ENCODE results near the gene CTNNA3. TPM values are rescaled to one million over a fixed set of nuclear protein-coding genes. Genes with fewer than 3 reads are reported as not detected.

The CTNNA3 gene
- polyA plus RNA-seq, 3 donors: 0.05 to 0.09 TPM; not detected in 1

DNA sequence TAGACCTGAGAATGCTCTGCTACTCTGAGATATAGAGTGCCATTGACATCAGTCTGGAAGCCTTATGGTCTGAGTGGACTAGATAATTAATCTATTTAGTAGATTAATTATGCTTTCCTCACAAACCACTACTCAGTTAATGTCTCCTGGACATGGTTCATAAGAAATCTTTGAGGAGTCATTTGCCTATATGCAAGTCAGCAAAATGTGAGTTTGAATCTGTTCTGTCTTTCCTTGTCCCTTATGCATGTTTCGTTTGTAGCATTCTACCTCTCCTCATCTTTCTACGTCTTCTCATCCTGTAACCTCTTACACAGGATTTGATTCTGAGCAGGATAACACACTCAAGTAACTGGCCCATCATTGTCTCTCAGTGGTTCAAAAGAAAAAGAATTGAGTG lies 1505.6 kb downstream of the CTNNA3 start:
- no peak overlapping the region for H3K27ac ChIP-seq (ENCODE audit: low read depth, low read length)

DNA sequence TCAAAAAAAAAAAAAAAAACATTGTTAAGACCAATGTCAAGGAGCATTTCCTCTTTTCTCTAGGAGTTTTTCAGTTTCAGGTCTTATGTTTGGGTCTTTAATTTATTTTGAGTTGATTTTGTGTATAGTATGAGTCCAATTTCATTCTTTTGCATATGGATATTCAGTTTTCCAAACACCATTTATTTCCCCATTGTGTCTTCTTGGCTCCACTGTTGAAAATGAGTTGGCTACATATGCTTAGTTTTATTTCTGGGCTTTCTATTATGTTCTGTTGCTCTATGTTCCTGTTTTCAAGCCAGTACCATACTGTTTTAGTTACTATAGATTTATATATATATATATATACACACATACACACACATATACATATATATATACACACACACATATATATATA lies 1506.7 kb downstream of the CTNNA3 start:
- no peak overlapping the region for H3K27ac ChIP-seq (ENCODE audit: low read depth, low read length)

More for the DNA sequence above, 1505.6 kb downstream of the CTNNA3 start:
- 86 to 91% (median 89%) methylated on average over 2 of the region's 2 CpGs for WGBS, 3 donors

DNA sequence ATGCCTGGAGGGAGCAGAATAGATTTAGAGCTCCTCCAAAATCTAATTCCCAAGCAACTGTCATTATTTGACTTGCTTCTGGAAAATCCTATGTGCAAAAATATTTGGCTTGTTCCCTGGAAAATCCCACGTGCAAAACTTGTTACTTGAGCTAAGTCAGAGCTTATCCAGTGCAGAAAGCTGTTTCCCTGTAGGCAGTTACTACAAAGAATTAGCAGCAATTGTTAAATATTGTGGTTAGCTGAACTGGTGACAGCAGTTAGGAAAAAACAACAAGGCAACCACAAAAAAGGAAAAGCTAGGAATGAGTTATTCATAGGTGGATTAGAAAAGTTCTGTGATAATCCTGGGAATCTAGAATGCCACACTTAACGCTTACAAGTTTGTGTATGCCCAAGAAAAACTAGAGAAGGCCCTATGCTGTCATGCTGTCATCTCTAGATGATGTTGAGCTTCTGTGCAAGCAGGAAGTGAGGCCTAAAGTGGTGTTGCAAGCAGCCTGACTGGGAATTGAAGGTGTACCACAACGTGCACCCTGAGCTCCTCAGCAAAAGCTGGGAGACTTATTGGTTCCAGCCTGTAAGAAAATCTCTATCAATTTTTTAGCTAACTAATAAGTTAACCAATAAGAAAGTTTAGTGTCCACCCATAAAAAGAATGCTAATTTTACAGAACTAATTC lies 1508.8 kb downstream of the CTNNA3 start:
- 39 to 54% (median 43%) methylated on average over 3 of the region's 3 CpGs for WGBS, 3 donors

GRCh38 chr10:66183028-66183427 lies 1513.0 kb downstream of the CTNNA3 start:
- WGBS, 3 donors: 89 to 94% (median 90%) methylated on average over 2 of the region's 2 CpGs
- no peak overlapping the region for H3K27ac ChIP-seq (ENCODE audit: low read depth, low read length)

More for the DNA sequence above, 1508.8 kb downstream of the CTNNA3 start:
- no peak overlapping the region for H3K27ac ChIP-seq (ENCODE audit: low read depth, low read length)

GRCh38 chr10:66180581-66181318 lies 1515.2 kb downstream of the CTNNA3 start:
- WGBS, 3 donors: 31 to 52% (median 51%) methylated on average over 5 of the region's 5 CpGs

GRCh38 chr10:66180021-66180420 lies 1516.0 kb downstream of the CTNNA3 start:
- WGBS, 3 donors: 78 to 81% (median 81%) methylated on average over 3 of the region's 3 CpGs
- H3K27ac ChIP-seq (ENCODE audit: low read depth, low read length): no peak overlapping the region

More at GRCh38 chr10:66180581-66181318, 1515.2 kb downstream of the CTNNA3 start:
- H3K27ac ChIP-seq (ENCODE audit: low read depth, low read length): no peak overlapping the region

DNA sequence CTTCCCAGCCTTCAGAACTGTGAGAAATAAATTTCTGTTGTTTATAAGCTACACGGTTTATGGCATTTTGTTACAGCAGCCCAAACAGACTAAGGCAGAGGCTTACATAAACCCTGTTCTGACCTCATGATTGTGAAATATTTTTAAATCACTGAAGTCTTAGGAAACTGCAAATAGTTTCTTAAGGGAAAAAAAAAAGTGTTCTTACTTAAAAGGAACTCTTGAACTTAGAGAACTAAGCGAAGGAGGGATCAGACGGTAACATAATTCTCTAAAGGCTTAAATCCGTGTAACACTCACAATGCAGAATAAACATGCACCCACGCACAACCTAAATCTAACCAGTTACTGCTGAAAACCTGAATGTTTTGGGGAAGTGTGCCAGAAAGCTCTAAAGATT lies 1519.2 kb downstream of the CTNNA3 start:
- no peak overlapping the region for H3K27ac ChIP-seq (ENCODE audit: low read depth, low read length)
- WGBS, 3 donors: 50 to 80% (median 55%) methylated on average over 5 of the region's 5 CpGs

DNA sequence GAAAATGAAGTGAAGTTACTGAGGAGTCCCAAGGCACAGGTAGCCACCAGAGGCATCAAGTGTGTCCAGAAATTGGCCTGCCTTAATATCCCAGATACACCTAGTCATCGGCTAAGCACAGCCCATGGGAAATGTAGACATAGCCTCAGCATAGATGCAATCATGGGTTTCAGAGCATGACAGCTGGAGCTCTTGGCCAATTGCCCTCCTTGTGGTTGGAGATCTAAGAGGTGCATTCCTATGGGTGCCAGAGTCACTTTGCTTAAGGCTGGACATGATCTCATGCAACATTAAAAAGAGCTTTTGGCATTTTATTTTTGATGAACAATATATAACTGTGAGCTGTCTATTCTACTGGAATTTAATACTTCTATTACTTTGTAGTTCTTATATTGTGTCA lies 1528.2 kb downstream of the CTNNA3 start:
- H3K27ac ChIP-seq (ENCODE audit: low read depth, low read length): no peak overlapping the region
- 83 to 91% (median 89%) methylated on average over 1 of the region's 1 CpG for WGBS, 3 donors

DNA sequence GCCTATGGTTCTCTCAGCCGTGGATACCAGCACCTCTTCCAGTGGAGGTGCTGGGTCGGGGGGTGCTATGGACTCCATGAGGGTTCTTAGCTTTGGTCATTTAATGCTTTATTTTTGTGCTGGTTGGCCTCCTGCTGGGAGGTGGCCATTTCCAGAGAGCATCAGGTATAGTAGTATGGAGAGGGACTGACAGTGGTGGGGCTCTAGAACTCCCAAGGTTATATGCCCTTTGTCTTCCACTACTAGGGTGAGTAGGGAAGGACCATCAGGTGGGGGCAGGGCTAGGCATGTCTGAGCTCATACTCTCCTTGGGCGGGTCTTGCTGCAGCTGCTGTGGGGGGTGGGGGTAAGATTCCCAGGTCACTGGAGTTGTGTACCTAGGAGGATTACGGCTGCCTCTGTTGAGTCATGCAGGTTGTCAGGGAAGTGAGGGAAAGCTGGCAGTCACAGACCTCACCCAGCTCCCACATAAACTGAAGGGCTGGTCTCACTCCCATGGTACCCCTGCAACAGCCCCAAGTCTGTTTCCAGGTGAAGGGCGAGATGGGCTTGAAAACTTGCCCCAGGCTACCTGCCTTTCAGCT lies 1533.3 kb downstream of the CTNNA3 start:
- no peak overlapping the region for H3K27ac ChIP-seq (ENCODE audit: low read depth, low read length)
- 80 to 81% (median 80%) methylated on average over 5 of the region's 5 CpGs for WGBS, 3 donors

GRCh38 chr10:66151346-66151745 lies 1544.6 kb downstream of the CTNNA3 start:
- H3K27ac ChIP-seq (ENCODE audit: low read depth, low read length): no peak overlapping the region
- 47 to 61% (median 55%) methylated on average over 2 of the region's 2 CpGs for WGBS, 3 donors

GRCh38 chr10:66148312-66148711 lies 1547.7 kb downstream of the CTNNA3 start:
- no peak overlapping the region for H3K27ac ChIP-seq (ENCODE audit: low read depth, low read length)
- 66 to 74% (median 71%) methylated on average over 3 of the region's 3 CpGs for WGBS, 3 donors

- WGBS, 3 donors: 61 to 80% (median 76%) methylated on average over 2 of the region's 2 CpGs
- no peak overlapping the region for H3K27ac ChIP-seq (ENCODE audit: low read depth, low read length)
These were observed 1552.0 kb downstream of the CTNNA3 start for GRCh38 chr10:66144016-66144415.

GRCh38 chr10:66102756-66103155 lies 1593.2 kb downstream of the CTNNA3 start:
- no peak overlapping the region for H3K27ac ChIP-seq (ENCODE audit: low read depth, low read length)
- 50 to 82% (median 71%) methylated on average over 3 of the region's 3 CpGs for WGBS, 3 donors

- 75 to 80% (median 79%) methylated on average over 6 of the region's 6 CpGs for WGBS, 3 donors
- H3K27ac ChIP-seq (ENCODE audit: low read depth, low read length): no peak overlapping the region
These were observed 1597.2 kb downstream of the CTNNA3 start for GRCh38 chr10:66098595-66099480.

DNA sequence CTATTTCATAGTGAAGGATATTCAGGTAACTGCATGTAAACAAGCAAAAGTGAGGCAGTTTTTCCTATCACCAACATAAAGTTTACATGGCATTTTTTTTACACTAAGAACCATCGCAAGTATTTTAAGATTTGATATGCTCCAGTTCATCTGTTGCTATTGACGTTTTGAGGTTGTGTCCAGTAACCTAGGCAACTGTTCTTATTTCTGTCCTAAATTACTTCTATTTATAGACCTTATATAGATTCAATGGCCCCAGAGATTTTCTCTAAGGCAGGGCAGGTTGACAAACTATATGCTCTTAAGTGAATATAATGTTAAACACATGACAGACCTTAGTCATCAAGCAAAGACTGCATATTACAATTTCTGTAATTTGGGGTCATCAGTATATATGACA lies 1600.4 kb downstream of the CTNNA3 start:
- WGBS, 3 donors: 62 to 75% (median 64%) methylated on average over 2 of the region's 2 CpGs
- H3K27ac ChIP-seq (ENCODE audit: low read depth, low read length): no peak overlapping the region

- 0 to 16% (median 13%) methylated on average over 1 of the region's 1 CpG for WGBS, 3 donors
- H3K27ac ChIP-seq (ENCODE audit: low read depth, low read length): no peak overlapping the region
These were observed 1610.1 kb downstream of the CTNNA3 start for GRCh38 chr10:66085906-66086305.

DNA sequence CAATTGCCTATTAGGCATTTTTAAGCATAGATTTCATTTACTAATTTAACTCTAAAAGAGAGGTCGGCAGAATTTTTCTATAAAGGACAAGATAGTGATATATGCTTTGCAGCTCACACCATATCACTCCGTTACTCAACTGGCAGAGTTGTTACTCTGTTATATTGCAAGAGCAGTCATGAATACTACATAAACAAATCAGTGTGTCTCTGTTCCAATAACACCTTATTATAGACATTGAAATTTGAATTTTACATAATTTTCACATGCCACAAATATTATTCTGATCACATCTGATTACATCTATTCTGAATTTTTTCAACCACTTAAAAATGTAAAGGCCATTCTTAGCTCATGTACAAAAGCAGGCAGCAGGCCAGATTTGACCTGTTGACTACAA lies 1624.1 kb downstream of the CTNNA3 start:
- 74 to 88% (median 84%) methylated on average over 2 of the region's 2 CpGs for WGBS, 3 donors
- H3K27ac ChIP-seq (ENCODE audit: low read depth, low read length): no peak overlapping the region

DNA sequence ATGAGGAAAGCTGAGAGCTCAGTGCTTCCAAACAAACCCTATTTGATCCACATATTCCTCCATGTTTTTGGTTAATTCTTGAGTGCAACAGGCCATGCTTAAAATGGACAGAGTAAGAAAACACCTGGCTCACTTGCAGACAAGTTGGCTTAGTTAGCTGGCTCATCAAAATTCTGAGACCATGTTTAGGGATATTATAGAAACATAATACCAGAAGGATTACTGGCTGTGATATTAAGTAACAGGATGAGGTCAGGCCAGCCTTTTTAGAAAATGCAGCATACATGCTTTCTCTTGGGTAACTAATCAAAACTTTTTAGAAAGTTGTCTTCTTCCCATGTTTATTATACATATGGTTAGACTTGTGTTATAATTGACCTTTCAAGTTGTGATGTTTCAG lies 1637.4 kb downstream of the CTNNA3 start:
- no peak overlapping the region for H3K27ac ChIP-seq (ENCODE audit: low read depth, low read length)

- no peak overlapping the region for H3K27ac ChIP-seq (ENCODE audit: low read depth, low read length)
- 78 to 83% (median 80%) methylated on average over 3 of the region's 3 CpGs for WGBS, 3 donors
These were observed 1646.7 kb downstream of the CTNNA3 start for GRCh38 chr10:66049335-66049734.

Measured in adipose tissue (tissue), 3 donors.